ENCODE results near the gene SLC38A2. TPM values are rescaled to one million over a fixed set of nuclear protein-coding genes. Genes with fewer than 3 reads are reported as not detected.
A peak's percentile ranks its signal among the peaks of the same experiment; 100 is the strongest.

SLC38A2 gene
- total RNA-seq, 1 donor from 2014 or later: 249 TPM

- Mint-ChIP-seq H3K36me3 (ENCODE audit: low read depth, unreplicated experiment) (peaks cover 65% of the 10 kb centered on the region), H3K9me3 (ENCODE audit: unreplicated experiment) (no peaks in the 10 kb centered on the region), H3K27ac (ENCODE audit: unreplicated experiment) (no peak overlapping the region), H3K27me3 (ENCODE audit: unreplicated experiment) (no peaks in the 10 kb centered on the region), H3K4me3 (ENCODE audit: unreplicated experiment) (peak overlapping the region; percentile 47), H3K4me1 (ENCODE audit: unreplicated experiment) (peaks cover 13% of the 10 kb centered on the region)
- TF ChIP-seq, protein P1, sequence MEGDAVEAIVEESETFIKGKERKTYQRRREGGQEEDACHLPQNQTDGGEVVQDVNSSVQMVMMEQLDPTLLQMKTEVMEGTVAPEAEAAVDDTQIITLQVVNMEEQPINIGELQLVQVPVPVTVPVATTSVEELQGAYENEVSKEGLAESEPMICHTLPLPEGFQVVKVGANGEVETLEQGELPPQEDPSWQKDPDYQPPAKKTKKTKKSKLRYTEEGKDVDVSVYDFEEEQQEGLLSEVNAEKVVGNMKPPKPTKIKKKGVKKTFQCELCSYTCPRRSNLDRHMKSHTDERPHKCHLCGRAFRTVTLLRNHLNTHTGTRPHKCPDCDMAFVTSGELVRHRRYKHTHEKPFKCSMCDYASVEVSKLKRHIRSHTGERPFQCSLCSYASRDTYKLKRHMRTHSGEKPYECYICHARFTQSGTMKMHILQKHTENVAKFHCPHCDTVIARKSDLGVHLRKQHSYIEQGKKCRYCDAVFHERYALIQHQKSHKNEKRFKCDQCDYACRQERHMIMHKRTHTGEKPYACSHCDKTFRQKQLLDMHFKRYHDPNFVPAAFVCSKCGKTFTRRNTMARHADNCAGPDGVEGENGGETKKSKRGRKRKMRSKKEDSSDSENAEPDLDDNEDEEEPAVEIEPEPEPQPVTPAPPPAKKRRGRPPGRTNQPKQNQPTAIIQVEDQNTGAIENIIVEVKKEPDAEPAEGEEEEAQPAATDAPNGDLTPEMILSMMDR (IDR thresholded peaks at IDR 0.05; ENCODE audit: unreplicated experiment): no peak
- DNase-seq (ENCODE audit: low spot score): no peak
Observed at GRCh38 chr12:46363582-46364299, 8.8 kb downstream of the SLC38A2 start.

- no peak overlapping the region for H3K4me3 Mint-ChIP-seq (ENCODE audit: unreplicated experiment)
- H3K4me1 Mint-ChIP-seq (ENCODE audit: unreplicated experiment): peaks cover 8% of the 10 kb centered on the region
- no peak for DNase-seq (ENCODE audit: low spot score)
- no peaks in the 10 kb centered on the region for H3K9me3 Mint-ChIP-seq (ENCODE audit: unreplicated experiment)
- H3K36me3 Mint-ChIP-seq (ENCODE audit: low read depth, unreplicated experiment): peaks cover 64% of the 10 kb centered on the region
- TF ChIP-seq, protein P1 (IDR thresholded peaks at IDR 0.05; ENCODE audit: unreplicated experiment): no peak
- no peaks in the 10 kb centered on the region for H3K27me3 Mint-ChIP-seq (ENCODE audit: unreplicated experiment)
- H3K27ac Mint-ChIP-seq (ENCODE audit: unreplicated experiment): no peak overlapping the region
Observed at GRCh38 chr12:46362895-46363581, 9.5 kb downstream of the SLC38A2 start.

DNA sequence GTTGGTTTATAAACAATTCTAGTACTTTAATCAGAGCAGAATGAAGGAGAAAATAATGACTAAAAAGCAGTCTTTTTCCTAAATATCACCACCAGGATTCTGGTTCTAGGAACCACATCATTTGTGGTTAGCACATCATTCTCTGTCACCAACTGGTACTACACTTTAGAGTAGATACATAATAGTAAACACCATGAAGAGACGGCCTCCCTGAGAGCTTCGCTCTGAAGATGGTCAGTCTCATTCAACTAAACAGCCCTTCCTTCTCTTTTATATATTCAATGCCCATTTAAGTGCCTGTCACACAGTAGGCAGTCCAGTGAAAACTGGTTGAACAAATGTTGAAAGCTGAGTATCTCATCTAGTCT is 10.9 kb downstream of the SLC38A2 start:
- TF ChIP-seq, protein P1 (IDR thresholded peaks at IDR 0.05; ENCODE audit: unreplicated experiment): no peak
- DNase-seq (ENCODE audit: low spot score): no peak
- H3K36me3 Mint-ChIP-seq (ENCODE audit: low read depth, unreplicated experiment): peaks cover 52% of the 10 kb centered on the region
- H3K4me3 Mint-ChIP-seq (ENCODE audit: unreplicated experiment): no peak overlapping the region
- no peak overlapping the region for H3K27ac Mint-ChIP-seq (ENCODE audit: unreplicated experiment)
- no peaks in the 10 kb centered on the region for H3K9me3 Mint-ChIP-seq (ENCODE audit: unreplicated experiment)
- no peaks in the 10 kb centered on the region for H3K27me3 Mint-ChIP-seq (ENCODE audit: unreplicated experiment)
- H3K4me1 Mint-ChIP-seq (ENCODE audit: unreplicated experiment): peaks cover 3% of the 10 kb centered on the region

- TF ChIP-seq, protein P1 (IDR thresholded peaks at IDR 0.05; ENCODE audit: unreplicated experiment): no peak
Observed at GRCh38 chr12:46360908-46361666, 11.5 kb downstream of the SLC38A2 start.

More at GRCh38 chr12:46360908-46361666, 11.5 kb downstream of the SLC38A2 start:
- DNase-seq (ENCODE audit: low spot score): no peak
- Mint-ChIP-seq H3K27me3 (ENCODE audit: unreplicated experiment) (no peaks in the 10 kb centered on the region), H3K4me3 (ENCODE audit: unreplicated experiment) (no peak overlapping the region), H3K4me1 (ENCODE audit: unreplicated experiment) (peaks cover 3% of the 10 kb centered on the region), H3K36me3 (ENCODE audit: low read depth, unreplicated experiment) (peaks cover 52% of the 10 kb centered on the region), H3K27ac (ENCODE audit: unreplicated experiment) (no peak overlapping the region), H3K9me3 (ENCODE audit: unreplicated experiment) (no peaks in the 10 kb centered on the region)

Data from endothelial cell (in vitro differentiated cells).